ENCODE measurements around the gene UNC13B.

UNC13B gene

GRCh38 chr9:35269919-35270318 is 108.1 kb downstream of the UNC13B start:
- H3K9ac ChIP-seq (ENCODE audit: low read depth, low read length): no peak overlapping the region
- no peaks in the 10 kb centered on the region for H3K27me3 ChIP-seq (ENCODE audit: control insufficient read depth, insufficient read depth, low read length)
- H3K36me3 ChIP-seq (ENCODE audit: control insufficient read depth, insufficient read depth, low read length): no peaks in the 10 kb centered on the region
- H3K4me3 ChIP-seq (ENCODE audit: low read depth, low read length): no peak overlapping the region
- no peaks in the 10 kb centered on the region for H3K9me3 ChIP-seq (ENCODE audit: control insufficient read depth, insufficient read depth, low read length)
- no peaks in the 10 kb centered on the region for H3K4me1 ChIP-seq (ENCODE audit: control insufficient read depth, insufficient read depth, low read length)

GRCh38 chr9:35271637-35272036 is 109.8 kb downstream of the UNC13B start:
- Histone ChIP-seq H3K36me3 (ENCODE audit: control insufficient read depth, insufficient read depth, low read length) (no peaks in the 10 kb centered on the region), H3K4me1 (ENCODE audit: control insufficient read depth, insufficient read depth, low read length) (no peaks in the 10 kb centered on the region), H3K4me3 (ENCODE audit: low read depth, low read length) (no peak overlapping the region), H3K27me3 (ENCODE audit: control insufficient read depth, insufficient read depth, low read length) (no peaks in the 10 kb centered on the region), H3K9ac (ENCODE audit: low read depth, low read length) (no peak overlapping the region), H3K9me3 (ENCODE audit: control insufficient read depth, insufficient read depth, low read length) (no peaks in the 10 kb centered on the region)

- H3K9me3 ChIP-seq (ENCODE audit: control insufficient read depth, insufficient read depth, low read length): no peaks in the 10 kb centered on the region
- no peaks in the 10 kb centered on the region for H3K27me3 ChIP-seq (ENCODE audit: control insufficient read depth, insufficient read depth, low read length)
- H3K4me3 ChIP-seq (ENCODE audit: low read depth, low read length): no peak overlapping the region
- H3K36me3 ChIP-seq (ENCODE audit: control insufficient read depth, insufficient read depth, low read length): no peaks in the 10 kb centered on the region
- H3K4me1 ChIP-seq (ENCODE audit: control insufficient read depth, insufficient read depth, low read length): no peaks in the 10 kb centered on the region
- no peak overlapping the region for H3K9ac ChIP-seq (ENCODE audit: low read depth, low read length)
These were observed 111.2 kb downstream of the UNC13B start for GRCh38 chr9:35272989-35273388.

- H3K9ac ChIP-seq (ENCODE audit: low read depth, low read length): no peak overlapping the region
- no peaks in the 10 kb centered on the region for H3K36me3 ChIP-seq (ENCODE audit: control insufficient read depth, insufficient read depth, low read length)
- H3K9me3 ChIP-seq (ENCODE audit: control insufficient read depth, insufficient read depth, low read length): no peaks in the 10 kb centered on the region
- H3K4me1 ChIP-seq (ENCODE audit: control insufficient read depth, insufficient read depth, low read length): no peaks in the 10 kb centered on the region
- H3K4me3 ChIP-seq (ENCODE audit: low read depth, low read length): no peak overlapping the region
- H3K27me3 ChIP-seq (ENCODE audit: control insufficient read depth, insufficient read depth, low read length): no peaks in the 10 kb centered on the region
These were observed 111.8 kb downstream of the UNC13B start for GRCh38 chr9:35273591-35273990.

- H3K4me3 ChIP-seq (ENCODE audit: low read depth, low read length): no peak overlapping the region
- H3K36me3 ChIP-seq (ENCODE audit: control insufficient read depth, insufficient read depth, low read length): no peaks in the 10 kb centered on the region
- no peaks in the 10 kb centered on the region for H3K4me1 ChIP-seq (ENCODE audit: control insufficient read depth, insufficient read depth, low read length)
These were observed 113.2 kb downstream of the UNC13B start for GRCh38 chr9:35274993-35275392.

GRCh38 chr9:35277171-35277520 is 115.3 kb downstream of the UNC13B start:
- Histone ChIP-seq H3K9me3 (ENCODE audit: control insufficient read depth, insufficient read depth, low read length) (no peaks in the 10 kb centered on the region), H3K36me3 (ENCODE audit: control insufficient read depth, insufficient read depth, low read length) (no peaks in the 10 kb centered on the region), H3K27me3 (ENCODE audit: control insufficient read depth, insufficient read depth, low read length) (no peaks in the 10 kb centered on the region), H3K4me3 (ENCODE audit: low read depth, low read length) (no peak overlapping the region), H3K4me1 (ENCODE audit: control insufficient read depth, insufficient read depth, low read length) (no peaks in the 10 kb centered on the region), H3K9ac (ENCODE audit: low read depth, low read length) (no peak overlapping the region)

More at GRCh38 chr9:35274993-35275392, 113.2 kb downstream of the UNC13B start:
- H3K9me3 ChIP-seq (ENCODE audit: control insufficient read depth, insufficient read depth, low read length): no peaks in the 10 kb centered on the region
- no peak overlapping the region for H3K9ac ChIP-seq (ENCODE audit: low read depth, low read length)
- no peaks in the 10 kb centered on the region for H3K27me3 ChIP-seq (ENCODE audit: control insufficient read depth, insufficient read depth, low read length)

GRCh38 chr9:35277628-35278359 is 116.0 kb downstream of the UNC13B start:
- Histone ChIP-seq H3K27me3 (ENCODE audit: control insufficient read depth, insufficient read depth, low read length) (no peaks in the 10 kb centered on the region), H3K4me3 (ENCODE audit: low read depth, low read length) (no peak overlapping the region), H3K9me3 (ENCODE audit: control insufficient read depth, insufficient read depth, low read length) (no peaks in the 10 kb centered on the region), H3K9ac (ENCODE audit: low read depth, low read length) (no peak overlapping the region), H3K4me1 (ENCODE audit: control insufficient read depth, insufficient read depth, low read length) (no peaks in the 10 kb centered on the region), H3K36me3 (ENCODE audit: control insufficient read depth, insufficient read depth, low read length) (no peaks in the 10 kb centered on the region)

GRCh38 chr9:35279946-35280345 is 118.1 kb downstream of the UNC13B start:
- Histone ChIP-seq H3K27me3 (ENCODE audit: control insufficient read depth, insufficient read depth, low read length) (no peaks in the 10 kb centered on the region), H3K4me1 (ENCODE audit: control insufficient read depth, insufficient read depth, low read length) (no peaks in the 10 kb centered on the region), H3K4me3 (ENCODE audit: low read depth, low read length) (no peak overlapping the region), H3K9me3 (ENCODE audit: control insufficient read depth, insufficient read depth, low read length) (no peaks in the 10 kb centered on the region), H3K36me3 (ENCODE audit: control insufficient read depth, insufficient read depth, low read length) (no peaks in the 10 kb centered on the region), H3K9ac (ENCODE audit: low read depth, low read length) (no peak overlapping the region)

- no peak overlapping the region for H3K4me3 ChIP-seq (ENCODE audit: low read depth, low read length)
- H3K27me3 ChIP-seq (ENCODE audit: control insufficient read depth, insufficient read depth, low read length): no peaks in the 10 kb centered on the region
- H3K9me3 ChIP-seq (ENCODE audit: control insufficient read depth, insufficient read depth, low read length): no peaks in the 10 kb centered on the region
- H3K4me1 ChIP-seq (ENCODE audit: control insufficient read depth, insufficient read depth, low read length): no peaks in the 10 kb centered on the region
- no peak overlapping the region for H3K9ac ChIP-seq (ENCODE audit: low read depth, low read length)
- H3K36me3 ChIP-seq (ENCODE audit: control insufficient read depth, insufficient read depth, low read length): no peaks in the 10 kb centered on the region
These were observed 118.6 kb downstream of the UNC13B start for GRCh38 chr9:35280399-35280798.

- no peaks in the 10 kb centered on the region for H3K9me3 ChIP-seq (ENCODE audit: control insufficient read depth, insufficient read depth, low read length)
- H3K4me1 ChIP-seq (ENCODE audit: control insufficient read depth, insufficient read depth, low read length): no peaks in the 10 kb centered on the region
- H3K36me3 ChIP-seq (ENCODE audit: control insufficient read depth, insufficient read depth, low read length): no peaks in the 10 kb centered on the region
- no peak overlapping the region for H3K4me3 ChIP-seq (ENCODE audit: low read depth, low read length)
- no peak overlapping the region for H3K9ac ChIP-seq (ENCODE audit: low read depth, low read length)
- no peaks in the 10 kb centered on the region for H3K27me3 ChIP-seq (ENCODE audit: control insufficient read depth, insufficient read depth, low read length)
These were observed 123.9 kb downstream of the UNC13B start for GRCh38 chr9:35285731-35286130.

GRCh38 chr9:35286381-35286780 is 124.6 kb downstream of the UNC13B start:
- Histone ChIP-seq H3K9ac (ENCODE audit: low read depth, low read length) (no peak overlapping the region), H3K4me3 (ENCODE audit: low read depth, low read length) (no peak overlapping the region), H3K36me3 (ENCODE audit: control insufficient read depth, insufficient read depth, low read length) (no peaks in the 10 kb centered on the region), H3K9me3 (ENCODE audit: control insufficient read depth, insufficient read depth, low read length) (no peaks in the 10 kb centered on the region), H3K4me1 (ENCODE audit: control insufficient read depth, insufficient read depth, low read length) (no peaks in the 10 kb centered on the region), H3K27me3 (ENCODE audit: control insufficient read depth, insufficient read depth, low read length) (no peaks in the 10 kb centered on the region)

- Histone ChIP-seq H3K9ac (ENCODE audit: low read depth, low read length) (no peak overlapping the region), H3K36me3 (ENCODE audit: control insufficient read depth, insufficient read depth, low read length) (no peaks in the 10 kb centered on the region), H3K4me3 (ENCODE audit: low read depth, low read length) (no peak overlapping the region), H3K9me3 (ENCODE audit: control insufficient read depth, insufficient read depth, low read length) (no peaks in the 10 kb centered on the region), H3K27me3 (ENCODE audit: control insufficient read depth, insufficient read depth, low read length) (no peaks in the 10 kb centered on the region), H3K4me1 (ENCODE audit: control insufficient read depth, insufficient read depth, low read length) (no peaks in the 10 kb centered on the region)
These were observed 126.3 kb downstream of the UNC13B start for GRCh38 chr9:35287987-35288632.
